PC-9 (cell line): ENCODE measurements around the gene FGF23. TPM values are rescaled to one million over a fixed set of nuclear protein-coding genes. Genes with fewer than 3 reads are reported as not detected.

Source experiments
- BruUV-seq: library from RNA; stranded (reverse); fragments of 400-500 nt; replicated peaks from 2 replicates; lab custom pipeline; 2021; lab: Mats Ljungman, UMichigan
- CTCF ChIA-PET: fragments of 300-600 bp; sonication (Branson Sonifier 250); formaldehyde crosslinking; loops from one replicate; lab custom pipeline; 2022; ENCODE audit warnings: antibody characterized with exemption; lab: Charles Lee
- POLR2A ChIA-PET: fragments of 300-600 bp; sonication (Branson Sonifier 250); formaldehyde crosslinking; loops from one replicate; lab custom pipeline; 2022; ENCODE audit warnings: antibody characterized with exemption; ENCODE audit not compliant: unreplicated experiment; lab: Charles Lee
- DNase-seq, 2 experiments: peaks; one replicate each; pipeline versions ENCODE4 v3.0.0 to v3.0.0-alpha.2; 2015 to 2022; ENCODE audit warnings: mixed read lengths in 1 of 2
- H2AFZ ChIP-seq: fragments of 200-600 bp; sonication (generic); 2 replicates; pipeline ENCODE4 v1.8.1; 2017; ENCODE audit warnings: antibody characterized with exemption
- H3F3A ChIP-seq: fragments of 200-600 bp; sonication (generic); 2 replicates; pipeline ENCODE4 v1.8.1; 2017; ENCODE audit warnings: antibody characterized with exemption, mild to moderate bottlenecking, low read depth; ENCODE audit not compliant: insufficient read depth
- H3K27ac ChIP-seq: fragments of 200-600 bp; sonication (generic); 2 replicates; pipeline ENCODE4 v1.6.1; 2016; ENCODE audit warnings: mixed run types
- H3K27me3 ChIP-seq: fragments of 200-600 bp; sonication (generic); 2 replicates; pipeline ENCODE4 v1.6.1; 2016; ENCODE audit warnings: low read depth, mixed run types; ENCODE audit not compliant: insufficient read depth
- H3K36me3 ChIP-seq: fragments of 200-600 bp; sonication (generic); 2 replicates; pipeline ENCODE4 v1.6.1; 2016; ENCODE audit warnings: low read depth, mixed run types
- H3K4me1 ChIP-seq: fragments of 200-600 bp; sonication (generic); replicated peaks from 2 replicates; pipeline ENCODE4 v1.6.1; 2016; ENCODE audit warnings: mixed run types; ENCODE audit not compliant: insufficient read depth
- H3K4me2 ChIP-seq: fragments of 200-600 bp; sonication (generic); 2 replicates; pipeline ENCODE4 v1.6.1; 2017; ENCODE audit warnings: mixed run types
- H3K4me3 ChIP-seq: fragments of 200-600 bp; sonication (generic); 2 replicates; pipeline ENCODE4 v1.6.1; 2016; ENCODE audit warnings: mixed run types
- H3K79me2 ChIP-seq: fragments of 200-600 bp; sonication (generic); 2 replicates; pipeline ENCODE4 v1.6.1; 2017; ENCODE audit warnings: low read depth, mixed run types
- H3K9me2 ChIP-seq: fragments of 200-600 bp; sonication (generic); 2 replicates; pipeline ENCODE4 v1.8.1; 2017; ENCODE audit warnings: mild to moderate bottlenecking; ENCODE audit not compliant: insufficient read depth
- H3K9me3 ChIP-seq: fragments of 200-600 bp; sonication (generic); 2 replicates; pipeline ENCODE4 v1.8.1; 2016; ENCODE audit warnings: low read depth; ENCODE audit not compliant: insufficient read depth
- H4K20me1 ChIP-seq: fragments of 200-600 bp; sonication (generic); 2 replicates; pipeline ENCODE4 v1.8.1; 2017; ENCODE audit not compliant: insufficient read depth
- EZH2 ChIP-seq: fragments of 200-600 bp; sonication (generic); IDR thresholded peaks from 2 replicates; pipeline ENCODE4 v1.8.0; 2017; ENCODE audit warnings: antibody characterized with exemption, low read depth
- intact Hi-C: fragments of 100-400 bp; cut with micrococcal nuclease; formaldehyde crosslinking; loops from one replicate; pipeline ENCODE4 v1.10.0; 2022; ENCODE audit not compliant: unreplicated experiment
- total RNA-seq: library from RNA; stranded (reverse); gene quantifications from 2 replicates; pipeline ENCODE4 v1.2.3, GENCODE V29; 2021
- TF ChIP-seq, protein P1 (sequence below): fragments of 200-600 bp; sonication (generic); conservative IDR thresholded peaks from 2 replicates; pipeline ENCODE4 v1.6.1; 2017; ENCODE audit warnings: mixed run types, antibody characterized with exemption, mild to moderate bottlenecking, moderate library complexity

Gene FGF23
- total RNA-seq, 1 experiment from 2014 or later: not detected

DNA sequence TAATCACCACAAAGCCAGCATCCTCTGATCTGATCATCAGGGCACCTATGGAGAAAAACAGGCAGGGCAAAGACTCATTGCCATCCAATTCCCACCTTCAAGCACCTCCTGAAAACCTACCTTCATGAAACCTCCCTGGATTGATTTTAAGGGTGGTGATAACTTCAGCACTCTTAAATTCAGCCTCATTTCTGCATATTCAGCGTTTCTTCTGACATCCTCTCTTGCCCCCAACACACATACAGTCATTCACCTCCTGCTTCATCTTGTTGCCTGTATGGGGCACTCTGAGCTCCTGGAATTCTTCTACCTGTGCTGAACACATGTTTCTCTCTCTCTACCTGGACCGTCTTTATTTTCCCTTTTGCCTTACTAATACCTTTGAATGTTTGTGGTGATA lies 6.9 kb downstream of the FGF23 start:
- POLR2A ChIA-PET: no interaction called here

DNA sequence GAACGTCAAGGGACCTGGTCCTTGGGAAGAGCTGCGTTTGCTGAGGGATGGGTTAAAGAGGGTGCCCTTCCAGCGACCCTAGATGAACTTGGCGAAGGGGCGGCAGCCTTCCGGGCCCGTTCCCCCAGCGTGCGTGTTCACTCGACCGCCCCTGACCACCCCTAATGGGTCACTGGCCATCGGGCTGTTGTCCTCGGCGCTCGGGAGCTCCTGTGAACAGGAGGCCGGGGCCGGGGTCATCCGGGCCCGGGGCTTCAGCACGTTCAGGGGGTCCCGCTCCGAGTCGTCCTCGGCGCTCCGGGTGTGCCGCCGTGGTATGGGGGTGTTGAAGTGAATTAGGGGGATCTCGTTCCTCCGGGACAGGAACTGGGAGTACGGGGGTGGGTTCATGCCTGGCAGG lies 9.2 kb downstream of the FGF23 start:
- no peak for DNase-seq
- Histone ChIP-seq H3K4me3 (no peak overlapping the region), H3K4me1 (no peaks in the 10 kb centered on the region), H4K20me1 (no peaks in the 10 kb centered on the region), H3K4me2 (no peak overlapping the region), H2AFZ (no peak overlapping the region), H3F3A (no peaks in the 10 kb centered on the region), H3K9me3 (no peaks in the 10 kb centered on the region), H3K79me2 (no peaks in the 10 kb centered on the region), H3K9me2 (no peaks in the 10 kb centered on the region), H3K36me3 (no peaks in the 10 kb centered on the region), H3K27me3 (peaks cover 90% of the 10 kb centered on the region), H3K27ac (no peak overlapping the region)
- TF ChIP-seq, protein P1, sequence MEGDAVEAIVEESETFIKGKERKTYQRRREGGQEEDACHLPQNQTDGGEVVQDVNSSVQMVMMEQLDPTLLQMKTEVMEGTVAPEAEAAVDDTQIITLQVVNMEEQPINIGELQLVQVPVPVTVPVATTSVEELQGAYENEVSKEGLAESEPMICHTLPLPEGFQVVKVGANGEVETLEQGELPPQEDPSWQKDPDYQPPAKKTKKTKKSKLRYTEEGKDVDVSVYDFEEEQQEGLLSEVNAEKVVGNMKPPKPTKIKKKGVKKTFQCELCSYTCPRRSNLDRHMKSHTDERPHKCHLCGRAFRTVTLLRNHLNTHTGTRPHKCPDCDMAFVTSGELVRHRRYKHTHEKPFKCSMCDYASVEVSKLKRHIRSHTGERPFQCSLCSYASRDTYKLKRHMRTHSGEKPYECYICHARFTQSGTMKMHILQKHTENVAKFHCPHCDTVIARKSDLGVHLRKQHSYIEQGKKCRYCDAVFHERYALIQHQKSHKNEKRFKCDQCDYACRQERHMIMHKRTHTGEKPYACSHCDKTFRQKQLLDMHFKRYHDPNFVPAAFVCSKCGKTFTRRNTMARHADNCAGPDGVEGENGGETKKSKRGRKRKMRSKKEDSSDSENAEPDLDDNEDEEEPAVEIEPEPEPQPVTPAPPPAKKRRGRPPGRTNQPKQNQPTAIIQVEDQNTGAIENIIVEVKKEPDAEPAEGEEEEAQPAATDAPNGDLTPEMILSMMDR: no peak
- TF ChIP-seq EZH2: no peak
- no TSS peak for BruUV-seq
- intact Hi-C loops: no loop called here
- ChIA-PET POLR2A (no interaction called here), CTCF (no interaction called here)

More for the DNA sequence above, 6.9 kb downstream of the FGF23 start:
- Histone ChIP-seq H3K9me2 (no peaks in the 10 kb centered on the region), H3K4me2 (no peak overlapping the region), H3K27me3 (peaks cover 91% of the 10 kb centered on the region), H3K36me3 (no peaks in the 10 kb centered on the region), H3F3A (no peaks in the 10 kb centered on the region), H4K20me1 (no peaks in the 10 kb centered on the region), H3K4me1 (no peaks in the 10 kb centered on the region), H3K79me2 (no peaks in the 10 kb centered on the region), H3K4me3 (no peak overlapping the region), H2AFZ (no peak overlapping the region), H3K9me3 (no peaks in the 10 kb centered on the region), H3K27ac (no peak overlapping the region)
- DNase-seq: no peak
- CTCF ChIA-PET: no interaction called here
- intact Hi-C loops: no loop called here
- BruUV-seq: no TSS peak
- no peak for TF ChIP-seq EZH2
- TF ChIP-seq, protein P1: no peak

DNA sequence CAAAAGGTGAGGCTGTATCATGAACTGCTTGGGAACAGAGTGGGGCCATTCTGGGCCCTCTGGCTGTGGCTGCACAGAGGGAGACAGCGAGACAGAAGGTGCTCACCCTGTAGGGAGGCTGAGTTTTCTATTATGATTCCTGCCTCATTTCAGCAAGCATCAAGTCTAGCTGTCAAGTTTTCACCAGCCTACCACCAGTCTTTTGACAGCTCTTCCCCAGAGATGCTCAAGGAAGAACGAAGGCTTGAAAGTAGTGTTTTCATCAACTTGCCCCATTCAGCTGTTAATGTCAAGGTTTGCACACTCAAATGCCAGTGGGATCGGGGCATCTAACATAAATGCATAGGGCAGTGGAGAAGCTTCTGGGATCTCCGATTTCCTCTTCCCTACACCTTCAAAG lies 10.0 kb downstream of the FGF23 start:
- Histone ChIP-seq H3K27me3 (peaks cover 90% of the 10 kb centered on the region), H3K9me3 (no peaks in the 10 kb centered on the region), H2AFZ (no peak overlapping the region), H3K27ac (no peak overlapping the region), H4K20me1 (no peaks in the 10 kb centered on the region), H3K4me3 (no peak overlapping the region), H3K4me1 (no peaks in the 10 kb centered on the region), H3K4me2 (no peak overlapping the region), H3K9me2 (no peaks in the 10 kb centered on the region; the same call in 1 of the 2 replicates), H3F3A (no peaks in the 10 kb centered on the region), H3K79me2 (no peaks in the 10 kb centered on the region), H3K36me3 (no peaks in the 10 kb centered on the region)
- TF ChIP-seq, protein P1: no peak
- no peak for TF ChIP-seq EZH2
- CTCF ChIA-PET: no interaction called here
- intact Hi-C loops: no loop called here
- no peak for DNase-seq
- POLR2A ChIA-PET: interaction anchor here (0.7 kb wide), 1 partner anchor 714 kb away, joined by 3 read pairs; no protein-coding TSS in a partner anchor
- BruUV-seq: no TSS peak
